ENCODE measurements around the gene ZNF678.

ZNF678 gene

GRCh38 chr1:227546059-227546458 lies 17.3 kb upstream of the ZNF678 start:
- Histone ChIP-seq H3F3A (ENCODE audit: insufficient read depth, low read length) (no peaks in the 10 kb centered on the region), H3K9me3 (ENCODE audit: low read length) (no peaks in the 10 kb centered on the region), H2AFZ (ENCODE audit: low read length) (no peak overlapping the region), H3K4me2 (ENCODE audit: low read length) (no peak overlapping the region), H3K9ac (ENCODE audit: low read length) (no peak overlapping the region), H3K9me2 (ENCODE audit: low read depth, low read length) (no peaks in the 10 kb centered on the region), H4K20me1 (ENCODE audit: insufficient read depth, low read length) (no peaks in the 10 kb centered on the region), H3K79me2 (ENCODE audit: insufficient read depth, low read length) (no peaks in the 10 kb centered on the region), H3K27me3 (ENCODE audit: insufficient read depth, low read length) (no peaks in the 10 kb centered on the region), H3K36me3 (ENCODE audit: insufficient read depth, low read length) (no peaks in the 10 kb centered on the region), H3K4me1 (ENCODE audit: insufficient read depth, low read length, severe bottlenecking) (no peaks in the 10 kb centered on the region), H3K27ac (ENCODE audit: low read depth, low read length, poor library complexity, severe bottlenecking) (no peak overlapping the region), H3K4me3 (ENCODE audit: low read depth, low read length, poor library complexity, severe bottlenecking) (no peak overlapping the region)
- TF ChIP-seq CTCF (IDR thresholded peaks at IDR 0.05; ENCODE audit: low read length) (no peak), EZH2 (IDR thresholded peaks at IDR 0.05; ENCODE audit: borderline replicate concordance, low read length) (no peak)

GRCh38 chr1:227546598-227547309 lies 16.6 kb upstream of the ZNF678 start:
- no peak overlapping the region for H3K9ac ChIP-seq (ENCODE audit: low read length)
- no peak overlapping the region for H3K4me2 ChIP-seq (ENCODE audit: low read length)
- no peak for TF ChIP-seq CTCF (IDR thresholded peaks at IDR 0.05; ENCODE audit: low read length)
- no peak for TF ChIP-seq EZH2 (IDR thresholded peaks at IDR 0.05; ENCODE audit: borderline replicate concordance, low read length)
- no peaks in the 10 kb centered on the region for H3K27me3 ChIP-seq (ENCODE audit: insufficient read depth, low read length)
- no peaks in the 10 kb centered on the region for H3K36me3 ChIP-seq (ENCODE audit: insufficient read depth, low read length)
- H3K79me2 ChIP-seq (ENCODE audit: insufficient read depth, low read length): no peaks in the 10 kb centered on the region
- H4K20me1 ChIP-seq (ENCODE audit: insufficient read depth, low read length): no peaks in the 10 kb centered on the region
- H3K9me3 ChIP-seq (ENCODE audit: low read length): no peaks in the 10 kb centered on the region
- no peaks in the 10 kb centered on the region for H3K9me2 ChIP-seq (ENCODE audit: low read depth, low read length)
- no peak overlapping the region for H2AFZ ChIP-seq (ENCODE audit: low read length)
- H3K4me1 ChIP-seq (ENCODE audit: insufficient read depth, low read length, severe bottlenecking): no peaks in the 10 kb centered on the region
- no peak overlapping the region for H3K4me3 ChIP-seq (ENCODE audit: low read depth, low read length, poor library complexity, severe bottlenecking)
- H3F3A ChIP-seq (ENCODE audit: insufficient read depth, low read length): no peaks in the 10 kb centered on the region
- H3K27ac ChIP-seq (ENCODE audit: low read depth, low read length, poor library complexity, severe bottlenecking): no peak overlapping the region

GRCh38 chr1:227547310-227548118 lies 15.8 kb upstream of the ZNF678 start:
- TF ChIP-seq CTCF (IDR thresholded peaks at IDR 0.05; ENCODE audit: low read length) (no peak), EZH2 (IDR thresholded peaks at IDR 0.05; ENCODE audit: borderline replicate concordance, low read length) (no peak)
- Histone ChIP-seq H3F3A (ENCODE audit: insufficient read depth, low read length) (no peaks in the 10 kb centered on the region), H2AFZ (ENCODE audit: low read length) (no peak overlapping the region)

More at GRCh38 chr1:227547310-227548118, 15.8 kb upstream of the ZNF678 start:
- Histone ChIP-seq H3K4me1 (ENCODE audit: insufficient read depth, low read length, severe bottlenecking) (no peaks in the 10 kb centered on the region), H3K79me2 (ENCODE audit: insufficient read depth, low read length) (no peaks in the 10 kb centered on the region), H3K9me3 (ENCODE audit: low read length) (no peaks in the 10 kb centered on the region), H3K27me3 (ENCODE audit: insufficient read depth, low read length) (no peaks in the 10 kb centered on the region), H3K36me3 (ENCODE audit: insufficient read depth, low read length) (no peaks in the 10 kb centered on the region), H3K27ac (ENCODE audit: low read depth, low read length, poor library complexity, severe bottlenecking) (no peak overlapping the region), H3K4me3 (ENCODE audit: low read depth, low read length, poor library complexity, severe bottlenecking) (no peak overlapping the region), H4K20me1 (ENCODE audit: insufficient read depth, low read length) (no peaks in the 10 kb centered on the region), H3K9ac (ENCODE audit: low read length) (no peak overlapping the region), H3K4me2 (ENCODE audit: low read length) (no peak overlapping the region), H3K9me2 (ENCODE audit: low read depth, low read length) (no peaks in the 10 kb centered on the region)

Data from OCI-LY1 (cell line).